AG04450 (cell line): ENCODE data around the gene CCDC80. TPM values are rescaled to one million over a fixed set of nuclear protein-coding genes. Genes with fewer than 3 reads are reported as not detected.

Experiments used
- CTCF ChIA-PET: fragments of 300-600, 350-600 bp; formaldehyde crosslinking; extraction: SDS; loops from one replicate; lab custom pipeline; 2022; ENCODE audit warnings: antibody characterized with exemption, inconsistent platforms; lab: Charles Lee
- POLR2A ChIA-PET: fragments of 350-600 bp; formaldehyde crosslinking; extraction: SDS; loops from one replicate; lab custom pipeline; 2021; ENCODE audit warnings: antibody characterized with exemption, inconsistent platforms; lab: Yijun Ruan, JAX
- DNase-seq: peaks from one replicate; pipeline ENCODE4 v3.0.0-alpha.2; 2011; ENCODE audit warnings: low read depth, low spot score
- H3K27ac ChIP-seq: one replicate; pipeline ENCODE4 v1.5.1; 2012; ENCODE audit warnings: low read depth, low read length, control low read depth
- H3K27me3 ChIP-seq: one replicate; pipeline ENCODE4 v1.6.0; 2012; ENCODE audit warnings: low read length; ENCODE audit not compliant: control insufficient read depth, insufficient read depth
- H3K4me3 ChIP-seq: 2 replicates; pipeline ENCODE4 v1.5.1; 2011; ENCODE audit warnings: mild to moderate bottlenecking, low read depth, low read length, control low read depth
- H3K9me3 ChIP-seq: 2 replicates; pipeline ENCODE4 v1.5.1; 2012; ENCODE audit warnings: low read length; ENCODE audit not compliant: control insufficient read depth, insufficient read depth
- CTCF ChIP-seq: IDR thresholded peaks from 2 replicates; pipeline ENCODE4 v1.5.1; 2011; ENCODE audit warnings: low read depth, low read length, control low read depth, inconsistent platforms
- polyA plus RNA-seq: library from polyadenylated mRNA; depleted of rRNA; stranded (reverse); fragments of >200 nt; gene quantifications from 2 replicates; pipeline ENCODE4 v1.2.3, GENCODE V29; 2011

CCDC80 gene
- polyA plus RNA-seq, 1 experiment, result 202 TPM

DNA sequence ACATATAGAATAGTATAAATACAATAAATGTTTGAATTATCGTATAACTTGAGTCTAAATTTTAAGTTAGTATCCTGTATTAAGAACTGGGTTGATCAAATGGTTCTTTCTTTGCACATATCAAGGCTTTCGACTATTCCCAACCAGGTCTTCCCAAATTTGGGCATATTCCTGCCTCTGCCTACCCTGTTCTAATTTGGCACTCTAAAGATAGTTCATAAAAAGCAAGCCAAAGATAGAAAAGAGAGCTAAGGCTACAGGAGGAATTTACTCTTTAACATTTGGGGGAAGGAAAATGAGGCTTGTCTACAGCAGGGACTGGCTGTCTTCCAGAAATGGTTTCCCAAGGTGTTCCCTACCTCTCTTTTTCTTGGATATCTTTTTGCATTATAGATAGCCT, 43.0 kb downstream of the CCDC80 start:
- ChIA-PET CTCF (interaction anchor here (3.4 kb wide), 1 partner anchor 16 kb away, joined by 16 read pairs; no protein-coding TSS in a partner anchor), POLR2A (no interaction called here)
- DNase-seq, result no peak
- no peaks in the 10 kb centered on the region for H3K9me3 ChIP-seq
- no peaks in the 10 kb centered on the region for H3K27me3 ChIP-seq
- no peak overlapping the region for H3K27ac ChIP-seq
- H3K4me3 ChIP-seq, result no peak overlapping the region
- TF ChIP-seq CTCF, result no peak

DNA sequence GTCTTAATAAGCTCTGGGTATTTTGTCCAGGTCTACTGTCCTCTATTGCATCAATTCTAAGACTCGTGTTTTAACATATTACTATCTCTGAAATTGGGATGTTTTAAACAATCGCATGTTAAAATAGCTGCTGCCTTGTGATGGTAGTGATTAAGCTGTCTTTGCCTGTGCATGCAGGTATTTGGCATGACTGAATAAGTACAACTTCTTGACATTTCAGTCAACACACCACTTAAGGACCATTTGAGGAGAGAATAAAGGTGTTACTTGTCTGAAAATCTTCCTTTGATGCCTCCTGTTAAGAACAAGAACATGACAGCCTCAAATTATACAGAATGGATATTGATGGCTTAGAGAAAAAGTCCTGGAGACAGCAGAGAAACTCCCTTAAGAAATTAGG, 46.1 kb downstream of the CCDC80 start:
- POLR2A ChIA-PET, result no interaction called here

DNA sequence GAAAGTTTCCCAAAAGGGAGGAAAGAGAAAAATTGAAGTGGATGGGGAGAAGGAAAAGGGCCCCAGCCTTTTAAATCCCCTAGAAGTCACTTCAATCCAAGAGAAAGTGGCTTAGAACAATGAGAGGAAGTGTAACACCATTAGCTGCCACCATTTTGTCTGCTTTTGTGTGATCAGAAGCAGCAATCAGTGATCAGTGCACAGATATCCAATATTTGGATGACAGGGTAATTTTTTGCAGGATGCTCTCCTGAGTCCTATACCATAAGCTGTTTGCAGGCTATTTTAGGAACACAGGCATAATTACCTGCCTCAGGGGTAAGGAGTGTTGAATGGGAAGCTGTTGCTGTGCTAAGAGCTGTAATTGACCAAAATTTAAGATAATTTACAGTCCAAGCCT, 47.7 kb downstream of the CCDC80 start:
- H3K27me3 ChIP-seq, result no peaks in the 10 kb centered on the region
- H3K4me3 ChIP-seq, result no peak overlapping the region
- ChIA-PET POLR2A (no interaction called here), CTCF (interaction anchor here (0.6 to 1.7 kb wide), 2 partner anchors 11 to 39 kb away, joined by 3 to 8 read pairs; no protein-coding TSS in a partner anchor)
- no peak for DNase-seq
- TF ChIP-seq CTCF, result no peak
- no peak overlapping the region for H3K27ac ChIP-seq
- H3K9me3 ChIP-seq, result no peaks in the 10 kb centered on the region

More for the DNA sequence above, 46.1 kb downstream of the CCDC80 start:
- Histone ChIP-seq H3K9me3 (no peaks in the 10 kb centered on the region), H3K27me3 (no peaks in the 10 kb centered on the region), H3K4me3 (no peak overlapping the region), H3K27ac (no peak overlapping the region)
- no peak for TF ChIP-seq CTCF
- CTCF ChIA-PET, result interaction anchor here (1.3 kb wide), 1 partner anchor 12 kb away, joined by 4 read pairs; no protein-coding TSS in a partner anchor
- DNase-seq, result no peak

GRCh38 chr3:112587336-112587735, 53.6 kb downstream of the CCDC80 start:
- Histone ChIP-seq H3K9me3 (no peaks in the 10 kb centered on the region), H3K4me3 (no peak overlapping the region), H3K27me3 (no peaks in the 10 kb centered on the region), H3K27ac (no peak overlapping the region)
- POLR2A ChIA-PET, result no interaction called here
- CTCF ChIA-PET, result no interaction called here
- TF ChIP-seq CTCF, result no peak
- DNase-seq, result no peak

DNA sequence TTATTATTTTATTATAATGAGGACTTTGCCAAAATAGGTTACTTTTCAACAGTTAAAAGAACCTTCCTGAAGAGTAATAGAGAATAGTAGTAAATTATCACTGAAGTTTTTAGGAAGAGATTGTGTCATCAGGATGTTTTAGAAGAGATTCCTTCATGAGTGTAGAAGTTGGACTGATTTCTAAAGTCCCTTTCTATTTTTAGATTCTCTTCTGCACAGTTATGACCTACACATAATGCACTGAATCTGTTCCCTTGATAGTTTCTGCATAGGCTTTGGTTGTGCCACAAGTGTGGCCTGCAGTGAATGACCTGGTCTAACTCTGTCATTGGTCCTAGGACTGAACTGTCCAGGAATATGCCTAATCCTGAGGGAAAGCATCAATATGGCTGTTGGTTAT, 55.2 kb downstream of the CCDC80 start:
- no peak overlapping the region for H3K27ac ChIP-seq
- no peak for DNase-seq
- no peaks in the 10 kb centered on the region for H3K27me3 ChIP-seq
- TF ChIP-seq CTCF, result no peak
- H3K9me3 ChIP-seq, result no peaks in the 10 kb centered on the region
- no peak overlapping the region for H3K4me3 ChIP-seq
- ChIA-PET CTCF (no interaction called here), POLR2A (no interaction called here)
